ENCODE measurements around the gene RXRA. TPM values are rescaled to one million over a fixed set of nuclear protein-coding genes. Genes with fewer than 3 reads are reported as not detected.
"Not testable (repeated sequence)": the region's sequence is repeated elsewhere in the genome, so short reads cannot be mapped to it uniquely, and the experiment has no call there.

Gene RXRA
- total RNA-seq, 1 donor from 2014 or later, result 173 TPM

GRCh38 chr9:134307674-134308638, 18.3 kb upstream of the RXRA start:
- no peak for DNase-seq (ENCODE audit: low spot score)

- not testable (repeated sequence) for DNase-seq (ENCODE audit: low spot score)
Observed at GRCh38 chr9:134308639-134309220, 17.5 kb upstream of the RXRA start.

GRCh38 chr9:134313470-134313869, 12.8 kb upstream of the RXRA start:
- no peak for DNase-seq (ENCODE audit: low spot score)

- DNase-seq (ENCODE audit: low spot score), result no peak
Observed at GRCh38 chr9:134314039-134314949, 12.0 kb upstream of the RXRA start.

- no peak for DNase-seq (ENCODE audit: low spot score)
Observed at GRCh38 chr9:134314950-134315715, 11.1 kb upstream of the RXRA start.

- DNase-seq (ENCODE audit: low spot score), result no peak
Observed at GRCh38 chr9:134315716-134316448, 10.4 kb upstream of the RXRA start.

- no peak for DNase-seq (ENCODE audit: low spot score)
Observed at GRCh38 chr9:134316449-134317160, 9.7 kb upstream of the RXRA start.

- no peak for DNase-seq (ENCODE audit: low spot score)
Observed at GRCh38 chr9:134317400-134317789, 8.9 kb upstream of the RXRA start.

GRCh38 chr9:134317790-134318414, 8.4 kb upstream of the RXRA start:
- no peak for DNase-seq (ENCODE audit: low spot score)

GRCh38 chr9:134318481-134318891, 7.8 kb upstream of the RXRA start:
- no peak for DNase-seq (ENCODE audit: low spot score)

- no peak for DNase-seq (ENCODE audit: low spot score)
Observed at GRCh38 chr9:134318941-134319305, 7.3 kb upstream of the RXRA start.

- no peak for DNase-seq (ENCODE audit: low spot score)
Observed at GRCh38 chr9:134319306-134320125, 6.7 kb upstream of the RXRA start.

- no peak for DNase-seq (ENCODE audit: low spot score)
Observed at GRCh38 chr9:134320126-134320867, 6.0 kb upstream of the RXRA start.

GRCh38 chr9:134320868-134321471, 5.3 kb upstream of the RXRA start:
- DNase-seq (ENCODE audit: low spot score), result no peak

GRCh38 chr9:134321531-134321930, 4.7 kb upstream of the RXRA start:
- DNase-seq (ENCODE audit: low spot score), result no peak

GRCh38 chr9:134321946-134322741, 4.1 kb upstream of the RXRA start:
- no peak for DNase-seq (ENCODE audit: low spot score)

GRCh38 chr9:134322781-134323241, 3.4 kb upstream of the RXRA start:
- no peak for DNase-seq (ENCODE audit: low spot score)
